Measurements from ENCODE around the gene TTLL3. TPM values are rescaled to one million over a fixed set of nuclear protein-coding genes. Genes with fewer than 3 reads are reported as not detected.

TTLL3 gene
- total and polyA plus RNA-seq, 2 of the 13 experiments (the other 11 are each of a cell fraction or from before 2014, with no cell fraction given) = 9.5 to 51.2 TPM

GRCh38 chr3:9878700-9879099, 68.6 kb downstream of the TTLL3 start (continued):
- TF ChIP-seq ATRX (CRISPR knock-in tag; IDR thresholded peaks at IDR 0.05; ENCODE audit: borderline replicate concordance) (no peak), ZZZ3 (CRISPR knock-in tag; IDR thresholded peaks at IDR 0.05; ENCODE audit: borderline replicate concordance) (no peak), ZNF124 (CRISPR knock-in tag; IDR thresholded peaks at IDR 0.05) (no peak), ZBTB33 (CRISPR knock-in tag; IDR thresholded peaks at IDR 0.05) (peak; percentile 15; the same call in 1 of the 2 replicates), ZBTB38 (CRISPR knock-in tag; IDR thresholded peaks at IDR 0.05) (peak; percentile 60), ZNF430 (CRISPR knock-in tag; IDR thresholded peaks at IDR 0.05) (no peak), MYNN (CRISPR knock-in tag; IDR thresholded peaks at IDR 0.05; ENCODE audit: low read depth) (no peak), HNRNPK (IDR thresholded peaks at IDR 0.05; ENCODE audit: low read depth, low read length, poor library complexity, severe bottlenecking) (no peak), ZFY (CRISPR knock-in tag; IDR thresholded peaks at IDR 0.05) (no peak), YEATS2 (CRISPR knock-in tag; IDR thresholded peaks at IDR 0.05; ENCODE audit: borderline replicate concordance) (no peak), ZNF546 (CRISPR knock-in tag; conservative IDR thresholded peaks at IDR 0.05) (no peak), REL (CRISPR knock-in tag; conservative IDR thresholded peaks at IDR 0.05) (no peak), ZHX2 (IDR thresholded peaks at IDR 0.05; ENCODE audit: low read depth) (0 out of 2 replicates have a peak, but pooled peaks have one; percentile 33), ZHX2 (CRISPR knock-in tag; IDR thresholded peaks at IDR 0.05; ENCODE audit: borderline replicate concordance) (no peak), ZNF207 (IDR thresholded peaks at IDR 0.05; ENCODE audit: borderline replicate concordance) (no peak), MXI1 (IDR thresholded peaks at IDR 0.05; ENCODE audit: borderline replicate concordance, low read depth, low read length) (no peak; the same call in 2 of the 3 replicates), ZNF513 (CRISPR knock-in tag; conservative IDR thresholded peaks at IDR 0.05) (no peak), NCOA2 (CRISPR knock-in tag; IDR thresholded peaks at IDR 0.05) (no peak), ZNF34 (CRISPR knock-in tag; IDR thresholded peaks at IDR 0.05; ENCODE audit: borderline replicate concordance) (no peak), RBM22 (optimal IDR thresholded peaks at IDR 0.05; ENCODE audit: low read length) (no peak)

Measured in HepG2 (cell line).